Brain microvascular endothelial cell (primary cell): ENCODE measurements around the gene HPCAL4.

Experiments used
- DNase-seq: peaks from one replicate; pipeline ENCODE4 v3.0.0-alpha.2; 2020
- H3K27ac ChIP-seq: fragments of 250-450 bp; sonication (Bioruptor Pico); 2 replicates; pipeline ENCODE4 v1.5.1; 2020; ENCODE audit warnings: mild to moderate bottlenecking, moderate library complexity
- H3K27me3 ChIP-seq: fragments of 250-450 bp; sonication (Bioruptor Pico); replicated peaks from 2 replicates; pipeline ENCODE4 v1.5.1; 2020; ENCODE audit warnings: mild to moderate bottlenecking
- H3K36me3 ChIP-seq: fragments of 250-450 bp; sonication (Bioruptor Pico); replicated peaks from 2 replicates; pipeline ENCODE4 v1.5.1; 2020; ENCODE audit warnings: mild to moderate bottlenecking
- H3K4me3 ChIP-seq: 2 replicates; pipeline ENCODE4 v1.5.1; 2011; ENCODE audit warnings: low read depth, mild to moderate bottlenecking, control low read depth, low read length, moderate library complexity
- CTCF ChIP-seq: IDR thresholded peaks from 2 replicates; pipeline ENCODE4 v1.5.1; 2011; ENCODE audit warnings: low read depth, mild to moderate bottlenecking, moderate library complexity, low read length, control low read depth, inconsistent platforms; ENCODE audit errors: missing control alignments
- in situ Hi-C: cut with HindIII; loops from 2 replicates; pipeline ENCODE4 v1.10.0; 2017; ENCODE audit warnings: low sequenced_read_pairs, low pct_ligation_motif_present

HPCAL4 gene

GRCh38 chr1:39681999-39682398, 9.2 kb downstream of the HPCAL4 start:
- no peak for DNase-seq
- TF ChIP-seq CTCF: no peak
- H3K27ac ChIP-seq: no peak overlapping the region
- no peaks in the 10 kb centered on the region for H3K36me3 ChIP-seq
- no peak overlapping the region for H3K4me3 ChIP-seq
- in situ Hi-C loops: no loop called here
- peaks cover 44% of the 10 kb centered on the region for H3K27me3 ChIP-seq

- peaks cover 43% of the 10 kb centered on the region for H3K27me3 ChIP-seq
- in situ Hi-C loops: no loop called here
- DNase-seq: no peak
- H3K27ac ChIP-seq: no peak overlapping the region
- H3K36me3 ChIP-seq: no peaks in the 10 kb centered on the region
- no peak for TF ChIP-seq CTCF
- no peak overlapping the region for H3K4me3 ChIP-seq
These were observed 9.9 kb downstream of the HPCAL4 start for GRCh38 chr1:39681294-39681693.

- TF ChIP-seq CTCF: no peak
- Histone ChIP-seq H3K27me3 (peaks cover 43% of the 10 kb centered on the region), H3K4me3 (no peak overlapping the region), H3K27ac (no peak overlapping the region), H3K36me3 (no peaks in the 10 kb centered on the region)
- DNase-seq: no peak
- in situ Hi-C loops: no loop called here
These were observed 10.5 kb downstream of the HPCAL4 start for GRCh38 chr1:39680751-39681150.

- DNase-seq: peak; percentile 25
- in situ Hi-C loops: no loop called here
- no peak for TF ChIP-seq CTCF
- Histone ChIP-seq H3K27ac (no peak overlapping the region), H3K27me3 (peaks cover 37% of the 10 kb centered on the region), H3K36me3 (no peaks in the 10 kb centered on the region), H3K4me3 (no peak overlapping the region)
These were observed 11.4 kb downstream of the HPCAL4 start for GRCh38 chr1:39679821-39680220.

- Histone ChIP-seq H3K36me3 (no peaks in the 10 kb centered on the region), H3K27me3 (peaks cover 30% of the 10 kb centered on the region), H3K27ac (no peak overlapping the region), H3K4me3 (no peak overlapping the region)
- no peak for TF ChIP-seq CTCF
- no peak for DNase-seq
- in situ Hi-C loops: no loop called here
These were observed 12.3 kb downstream of the HPCAL4 start for GRCh38 chr1:39678889-39679288.

- Histone ChIP-seq H3K4me3 (no peak overlapping the region), H3K27me3 (peaks cover 23% of the 10 kb centered on the region), H3K36me3 (no peaks in the 10 kb centered on the region), H3K27ac (no peak overlapping the region)
- no peak for DNase-seq
- in situ Hi-C loops: no loop called here
- TF ChIP-seq CTCF: no peak
These were observed 13.6 kb downstream of the HPCAL4 start for GRCh38 chr1:39677645-39678044.
